Measurements from ENCODE around the gene CASP2. TPM values are rescaled to one million over a fixed set of nuclear protein-coding genes. Genes with fewer than 3 reads are reported as not detected.
A peak's percentile ranks its signal among the peaks of the same experiment; 100 is the strongest.

Gene CASP2
- polyA plus RNA-seq, 1 donor (not counting 4 experiments of a cell fraction or from before 2014, with no cell fraction given): 12.8 TPM

DNA sequence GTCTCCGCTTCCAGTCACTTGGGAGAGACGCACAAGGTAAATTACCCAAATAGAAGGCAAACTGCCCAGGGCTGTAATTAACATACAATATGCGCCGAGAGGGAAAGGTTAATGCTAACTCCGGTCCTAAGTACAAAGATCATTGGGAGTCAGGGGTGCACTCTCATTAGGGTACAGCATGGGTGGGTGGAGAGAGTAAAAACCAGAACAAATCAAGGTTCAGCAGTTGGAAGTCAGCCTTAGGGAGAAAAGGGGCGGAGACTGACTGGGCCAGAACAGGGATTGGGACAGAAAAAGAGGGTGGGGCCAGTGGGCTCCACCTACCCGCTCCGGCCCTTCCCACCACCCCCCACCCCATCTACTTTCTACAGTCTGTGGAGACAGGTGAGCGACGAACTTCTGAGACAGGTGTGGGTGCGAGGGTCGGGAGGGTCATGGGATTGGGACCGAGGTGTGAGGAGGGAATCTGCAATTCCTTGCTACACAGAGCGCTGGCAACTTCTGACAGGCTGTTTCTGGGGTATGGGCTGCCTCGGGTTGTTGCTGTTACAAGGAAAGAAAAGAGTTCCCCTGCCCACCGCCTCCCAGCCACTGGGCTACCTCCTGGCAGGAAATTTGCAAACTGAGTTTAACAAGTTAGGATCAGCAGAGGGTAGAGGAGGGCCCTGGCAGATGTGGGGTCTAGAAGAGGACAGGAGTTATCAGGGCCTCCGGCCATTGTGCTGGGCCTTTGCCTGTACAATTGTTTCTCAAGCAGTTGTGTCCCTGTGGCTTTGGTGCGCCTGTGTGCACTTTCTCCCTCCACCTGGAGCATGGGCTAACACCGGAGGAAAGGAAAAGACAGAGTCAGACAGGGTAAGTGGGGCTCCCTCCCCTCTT is 3.3 kb upstream of the CASP2 start, which contains the start of gene TMEM139:
Gene TMEM139, plus strand, starts transcription at position 368 of the 879 bp plus-strand sequence. CDS start 1,000 bp downstream, outside the sequence.
- Histone ChIP-seq H2AFZ (ENCODE audit: control insufficient read depth, low read length) (peak within 1 kb of the TSS; percentile 82), H3K9me3 (ENCODE audit: control insufficient read depth, low read depth, low read length) (no peaks in the 10 kb centered on the region), H3K27me3 (ENCODE audit: control insufficient read depth, extremely low read depth, insufficient read depth, low read length) (no peaks in the 10 kb centered on the region), H3K4me3 (ENCODE audit: control insufficient read depth in 2 of 3, extremely low read depth in 1 of 3, insufficient read depth in 2 of 3, low read depth in 1 of 3, low read length in 3 of 3) (peak within 1 kb of the TSS; percentile 45 to 67 (median 47)), H3K4me1 (ENCODE audit: control insufficient read depth, extremely low read depth, insufficient read depth, low read length) (peaks cover 35% of the 10 kb centered on the region), H3K9ac (ENCODE audit: control insufficient read depth, extremely low read depth, insufficient read depth, low read length) (peak within 1 kb of the TSS; percentile 9), H4K20me1 (ENCODE audit: control insufficient read depth, extremely low read depth, insufficient read depth, low read length) (no peaks in the 10 kb centered on the region), H3K36me3 (ENCODE audit: control insufficient read depth in 2 of 2, extremely low read depth in 1 of 2, insufficient read depth in 2 of 2, low read length in 2 of 2) (peaks cover 2 to 5% of the 10 kb centered on the region in 2 experiments), H3K9me1 (ENCODE audit: control insufficient read depth, extremely low read depth, insufficient read depth, low read length) (no peaks in the 10 kb centered on the region), H3K27ac (ENCODE audit: control insufficient read depth, insufficient read depth, low read length) (peak within 1 kb of the TSS; percentile 17), H3K4me2 (ENCODE audit: control insufficient read depth, extremely low read depth, insufficient read depth, low read depth, low read length) (peak within 1 kb of the TSS; percentile 67), H3K79me2 (ENCODE audit: control insufficient read depth, insufficient read depth, low read length) (peaks cover 16% of the 10 kb centered on the region)
- dilution Hi-C loops (cut with MboI; ENCODE audit: extremely low pct_ligation_motif_present, low sequenced_read_pairs): no loop called here
- no peak for TF ChIP-seq EZH2 (IDR thresholded peaks at IDR 0.05; ENCODE audit: low read length)
- TF ChIP-seq, protein P1, sequence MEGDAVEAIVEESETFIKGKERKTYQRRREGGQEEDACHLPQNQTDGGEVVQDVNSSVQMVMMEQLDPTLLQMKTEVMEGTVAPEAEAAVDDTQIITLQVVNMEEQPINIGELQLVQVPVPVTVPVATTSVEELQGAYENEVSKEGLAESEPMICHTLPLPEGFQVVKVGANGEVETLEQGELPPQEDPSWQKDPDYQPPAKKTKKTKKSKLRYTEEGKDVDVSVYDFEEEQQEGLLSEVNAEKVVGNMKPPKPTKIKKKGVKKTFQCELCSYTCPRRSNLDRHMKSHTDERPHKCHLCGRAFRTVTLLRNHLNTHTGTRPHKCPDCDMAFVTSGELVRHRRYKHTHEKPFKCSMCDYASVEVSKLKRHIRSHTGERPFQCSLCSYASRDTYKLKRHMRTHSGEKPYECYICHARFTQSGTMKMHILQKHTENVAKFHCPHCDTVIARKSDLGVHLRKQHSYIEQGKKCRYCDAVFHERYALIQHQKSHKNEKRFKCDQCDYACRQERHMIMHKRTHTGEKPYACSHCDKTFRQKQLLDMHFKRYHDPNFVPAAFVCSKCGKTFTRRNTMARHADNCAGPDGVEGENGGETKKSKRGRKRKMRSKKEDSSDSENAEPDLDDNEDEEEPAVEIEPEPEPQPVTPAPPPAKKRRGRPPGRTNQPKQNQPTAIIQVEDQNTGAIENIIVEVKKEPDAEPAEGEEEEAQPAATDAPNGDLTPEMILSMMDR (optimal IDR thresholded peaks at IDR 0.05 in 1 of 3, IDR thresholded peaks at IDR 0.05 in 1 of 3, conservative IDR thresholded peaks at IDR 0.05 in 1 of 3; ENCODE audit: extremely low read depth in 1 of 3, insufficient read depth in 2 of 3, low read length in 3 of 3): no peak
- FAIRE-seq (peak; percentile 73), DNase-seq (ENCODE audit: low read depth, low spot score) (no peak)

DNA sequence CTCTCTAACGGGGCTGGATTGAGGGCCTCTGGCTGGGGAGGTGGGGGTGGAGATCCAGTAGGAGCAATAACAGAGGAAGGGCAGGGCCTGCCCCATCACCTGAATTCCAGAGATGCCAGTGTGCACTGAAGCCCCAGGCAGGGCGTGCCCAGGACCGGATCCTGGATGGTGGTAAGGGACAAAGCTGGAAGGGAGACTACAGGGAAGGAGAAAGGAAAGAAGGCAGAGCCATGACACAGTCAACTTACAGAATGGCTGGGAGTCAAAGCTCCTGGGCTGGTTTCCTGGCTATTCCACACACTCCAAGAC is 2.7 kb upstream of the CASP2 start:
- peaks cover 22% of the 10 kb centered on the region for H3K79me2 ChIP-seq (ENCODE audit: control insufficient read depth, insufficient read depth, low read length)
- no peaks in the 10 kb centered on the region for H4K20me1 ChIP-seq (ENCODE audit: control insufficient read depth, extremely low read depth, insufficient read depth, low read length)
- H3K4me2 ChIP-seq (ENCODE audit: control insufficient read depth, extremely low read depth, insufficient read depth, low read depth, low read length): peak overlapping the region; percentile 67
- DNase-seq (ENCODE audit: low read depth, low spot score): no peak
- H3K9ac ChIP-seq (ENCODE audit: control insufficient read depth, extremely low read depth, insufficient read depth, low read length): peak overlapping the region; percentile 9
- H3K9me1 ChIP-seq (ENCODE audit: control insufficient read depth, extremely low read depth, insufficient read depth, low read length): no peaks in the 10 kb centered on the region
- no peak for TF ChIP-seq EZH2 (IDR thresholded peaks at IDR 0.05; ENCODE audit: low read length)
- TF ChIP-seq, protein P1 (optimal IDR thresholded peaks at IDR 0.05 in 1 of 3, IDR thresholded peaks at IDR 0.05 in 1 of 3, conservative IDR thresholded peaks at IDR 0.05 in 1 of 3; ENCODE audit: extremely low read depth in 1 of 3, insufficient read depth in 2 of 3, low read length in 3 of 3): no peak
- no peaks in the 10 kb centered on the region for H3K9me3 ChIP-seq (ENCODE audit: control insufficient read depth, low read depth, low read length)
- H3K36me3 ChIP-seq (ENCODE audit: control insufficient read depth in 2 of 2, extremely low read depth in 1 of 2, insufficient read depth in 2 of 2, low read length in 2 of 2): peaks cover 2 to 5% of the 10 kb centered on the region in 2 experiments
- peaks cover 36% of the 10 kb centered on the region for H3K4me1 ChIP-seq (ENCODE audit: control insufficient read depth, extremely low read depth, insufficient read depth, low read length)
- H3K27me3 ChIP-seq (ENCODE audit: control insufficient read depth, extremely low read depth, insufficient read depth, low read length): no peaks in the 10 kb centered on the region
- dilution Hi-C loops (cut with MboI; ENCODE audit: extremely low pct_ligation_motif_present, low sequenced_read_pairs): no loop called here
- peak overlapping the region; percentile 51 for H2AFZ ChIP-seq (ENCODE audit: control insufficient read depth, low read length)
- FAIRE-seq: peak; percentile 20
- H3K4me3 ChIP-seq (ENCODE audit: control insufficient read depth in 2 of 3, extremely low read depth in 1 of 3, insufficient read depth in 2 of 3, low read depth in 1 of 3, low read length in 3 of 3): peak overlapping the region; percentile 45 to 67 (median 47)
- peak overlapping the region; percentile 17 for H3K27ac ChIP-seq (ENCODE audit: control insufficient read depth, insufficient read depth, low read length)

Data from keratinocyte (primary cell).